ENCODE measurements around the gene HPCAL4.
A peak's percentile ranks its signal among the peaks of the same experiment; 100 is the strongest.

Gene HPCAL4

DNA sequence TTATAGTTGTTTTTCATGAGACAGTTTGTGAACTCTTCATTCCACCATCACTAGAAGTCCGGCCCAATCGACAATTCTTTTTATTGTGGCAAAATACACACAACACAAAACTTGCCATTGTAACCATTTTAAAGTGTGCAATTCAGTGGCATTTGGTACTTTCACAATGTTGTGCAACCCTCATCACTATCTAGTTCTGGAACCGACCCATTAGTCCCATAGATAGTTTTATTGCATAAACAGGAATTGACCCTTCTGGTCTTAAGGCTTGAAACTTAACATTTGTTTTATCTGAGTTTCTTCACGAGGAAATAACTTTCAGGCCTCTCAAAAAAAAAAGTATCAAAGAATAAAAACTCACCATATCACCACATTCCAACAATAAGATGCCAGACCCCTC lies 38.6 kb upstream of the HPCAL4 start:
- ChIA-PET POLR2A (no interaction called here), CTCF (no interaction called here)
- WGBS (ENCODE audit: insufficient coverage): 89% methylated on average over 2 of the region's 4 CpGs
- H3K4me3 ChIP-seq (ENCODE audit: control insufficient read depth in 1 of 7, extremely low read depth in 1 of 7, insufficient read depth in 4 of 7, low read depth in 2 of 7, low read length in 6 of 7): no peak overlapping the region
- DNase-seq: no peak
- no peaks in the 10 kb centered on the region for H3K4me1 ChIP-seq (ENCODE audit: control extremely low read depth in 1 of 4, control insufficient read depth in 4 of 4, insufficient read depth in 4 of 4, low read length in 3 of 4)
- peaks cover 0 to 5% (median 0%) of the 10 kb centered on the region in 5 experiments for H3K9me3 ChIP-seq (ENCODE audit: control extremely low read depth in 1 of 5, control insufficient read depth in 4 of 5, insufficient read depth in 2 of 5, low read depth in 1 of 5, low read length in 4 of 5)
- no peak overlapping the region for H3K27ac ChIP-seq (ENCODE audit: insufficient read depth in 1 of 2, low read depth in 1 of 2, low read length in 2 of 2, poor library complexity in 1 of 2, severe bottlenecking in 2 of 2)
- H3K27me3 ChIP-seq (replicated peaks in 2 of 5; ENCODE audit: control insufficient read depth in 4 of 5, insufficient read depth in 5 of 5, low read length in 4 of 5): peaks cover 23 to 81% (median 33%) of the 10 kb centered on the region in 5 experiments
- no peaks in the 10 kb centered on the region for H3K36me3 ChIP-seq (ENCODE audit: control insufficient read depth in 4 of 4, insufficient read depth in 4 of 4, low read length in 3 of 4)

GRCh38 chr1:39729030-39729429 lies 37.8 kb upstream of the HPCAL4 start:
- DNase-seq: no peak
- Histone ChIP-seq H3K27me3 (replicated peaks in 2 of 5; ENCODE audit: control insufficient read depth in 4 of 5, insufficient read depth in 5 of 5, low read length in 4 of 5) (peaks cover 27 to 84% (median 34%) of the 10 kb centered on the region in 5 experiments), H3K36me3 (ENCODE audit: control insufficient read depth in 4 of 4, insufficient read depth in 4 of 4, low read length in 3 of 4) (no peaks in the 10 kb centered on the region), H3K9me3 (ENCODE audit: control extremely low read depth in 1 of 5, control insufficient read depth in 4 of 5, insufficient read depth in 2 of 5, low read depth in 1 of 5, low read length in 4 of 5) (peaks cover 0 to 5% (median 0%) of the 10 kb centered on the region in 5 experiments), H3K4me1 (ENCODE audit: control extremely low read depth in 1 of 4, control insufficient read depth in 4 of 4, insufficient read depth in 4 of 4, low read length in 3 of 4) (no peaks in the 10 kb centered on the region), H3K4me3 (ENCODE audit: control insufficient read depth in 1 of 7, extremely low read depth in 1 of 7, insufficient read depth in 4 of 7, low read depth in 2 of 7, low read length in 6 of 7) (no peak overlapping the region), H3K27ac (ENCODE audit: insufficient read depth in 1 of 2, low read depth in 1 of 2, low read length in 2 of 2, poor library complexity in 1 of 2, severe bottlenecking in 2 of 2) (no peak overlapping the region)
- ChIA-PET POLR2A (no interaction called here), CTCF (no interaction called here)
- 90% methylated on average over 2 of the region's 3 CpGs for WGBS (ENCODE audit: insufficient coverage)

GRCh38 chr1:39727932-39728317 lies 36.7 kb upstream of the HPCAL4 start:
- no peaks in the 10 kb centered on the region for H3K36me3 ChIP-seq (ENCODE audit: control insufficient read depth in 4 of 4, insufficient read depth in 4 of 4, low read length in 3 of 4)
- CTCF ChIA-PET: no interaction called here
- POLR2A ChIA-PET: no interaction called here
- WGBS (ENCODE audit: insufficient coverage): 59% methylated on average over 13 of the region's 14 CpGs
- peaks cover 22 to 75% (median 32%) of the 10 kb centered on the region in 5 experiments for H3K27me3 ChIP-seq (replicated peaks in 2 of 5; ENCODE audit: control insufficient read depth in 4 of 5, insufficient read depth in 5 of 5, low read length in 4 of 5)
- H3K27ac ChIP-seq (ENCODE audit: insufficient read depth in 1 of 2, low read depth in 1 of 2, low read length in 2 of 2, poor library complexity in 1 of 2, severe bottlenecking in 2 of 2): no peak overlapping the region
- H3K9me3 ChIP-seq (ENCODE audit: control extremely low read depth in 1 of 5, control insufficient read depth in 4 of 5, insufficient read depth in 2 of 5, low read depth in 1 of 5, low read length in 4 of 5): peaks cover 0 to 5% (median 0%) of the 10 kb centered on the region in 5 experiments
- DNase-seq: no peak
- H3K4me3 ChIP-seq (ENCODE audit: control insufficient read depth in 1 of 7, extremely low read depth in 1 of 7, insufficient read depth in 4 of 7, low read depth in 2 of 7, low read length in 6 of 7): no peak overlapping the region
- H3K4me1 ChIP-seq (ENCODE audit: control extremely low read depth in 1 of 4, control insufficient read depth in 4 of 4, insufficient read depth in 4 of 4, low read length in 3 of 4): no peaks in the 10 kb centered on the region

- WGBS (ENCODE audit: insufficient coverage): 39% methylated on average over 9 of the region's 10 CpGs
- H3K4me1 ChIP-seq (ENCODE audit: control extremely low read depth in 1 of 4, control insufficient read depth in 4 of 4, insufficient read depth in 4 of 4, low read length in 3 of 4): no peaks in the 10 kb centered on the region
- no peaks in the 10 kb centered on the region for H3K36me3 ChIP-seq (ENCODE audit: control insufficient read depth in 4 of 4, insufficient read depth in 4 of 4, low read length in 3 of 4)
- H3K4me3 ChIP-seq (ENCODE audit: control insufficient read depth in 1 of 7, extremely low read depth in 1 of 7, insufficient read depth in 4 of 7, low read depth in 2 of 7, low read length in 6 of 7): no peak overlapping the region
- POLR2A ChIA-PET: no interaction called here
- H3K27ac ChIP-seq (ENCODE audit: insufficient read depth in 1 of 2, low read depth in 1 of 2, low read length in 2 of 2, poor library complexity in 1 of 2, severe bottlenecking in 2 of 2): no peak overlapping the region
- H3K27me3 ChIP-seq (replicated peaks in 2 of 5; ENCODE audit: control insufficient read depth in 4 of 5, insufficient read depth in 5 of 5, low read length in 4 of 5): peaks cover 19 to 70% (median 29%) of the 10 kb centered on the region in 5 experiments
- CTCF ChIA-PET: interaction anchor here (0.7 kb wide), 2 partner anchors 8 to 638 kb away, joined by 3 read pairs; no protein-coding TSS in a partner anchor
- peak in 2 of 3 donors; percentile 21 to 42 for DNase-seq
- H3K9me3 ChIP-seq (ENCODE audit: control extremely low read depth in 1 of 5, control insufficient read depth in 4 of 5, insufficient read depth in 2 of 5, low read depth in 1 of 5, low read length in 4 of 5): peaks cover 0 to 5% (median 0%) of the 10 kb centered on the region in 5 experiments
Observed at GRCh38 chr1:39727221-39727931, 36.1 kb upstream of the HPCAL4 start.

GRCh38 chr1:39726600-39726999 lies 35.4 kb upstream of the HPCAL4 start:
- Histone ChIP-seq H3K9me3 (ENCODE audit: control extremely low read depth in 1 of 5, control insufficient read depth in 4 of 5, insufficient read depth in 2 of 5, low read depth in 1 of 5, low read length in 4 of 5) (peaks cover 0 to 5% (median 0%) of the 10 kb centered on the region in 5 experiments), H3K27ac (ENCODE audit: insufficient read depth in 1 of 2, low read depth in 1 of 2, low read length in 2 of 2, poor library complexity in 1 of 2, severe bottlenecking in 2 of 2) (no peak overlapping the region), H3K27me3 (replicated peaks in 2 of 5; ENCODE audit: control insufficient read depth in 4 of 5, insufficient read depth in 5 of 5, low read length in 4 of 5) (peaks cover 23 to 68% (median 33%) of the 10 kb centered on the region in 5 experiments), H3K4me3 (ENCODE audit: control insufficient read depth in 1 of 7, extremely low read depth in 1 of 7, insufficient read depth in 4 of 7, low read depth in 2 of 7, low read length in 6 of 7) (no peak overlapping the region), H3K36me3 (ENCODE audit: control insufficient read depth in 4 of 4, insufficient read depth in 4 of 4, low read length in 3 of 4) (no peaks in the 10 kb centered on the region), H3K4me1 (ENCODE audit: control extremely low read depth in 1 of 4, control insufficient read depth in 4 of 4, insufficient read depth in 4 of 4, low read length in 3 of 4) (no peaks in the 10 kb centered on the region)
- no peak for DNase-seq
- no CpG with 5 or more reads among the region's 3 CpGs for WGBS (ENCODE audit: insufficient coverage)
- POLR2A ChIA-PET: no interaction called here
- CTCF ChIA-PET: interaction anchor here (0.7 kb wide), 2 partner anchors 9 to 638 kb away, joined by 3 read pairs; no protein-coding TSS in a partner anchor

- POLR2A ChIA-PET: no interaction called here
- CTCF ChIA-PET: interaction anchor here (0.8 to 1.6 kb wide), 2 partner anchors 10 to 244 kb away, joined by 3 to 4 read pairs; no protein-coding TSS in a partner anchor
- WGBS (ENCODE audit: insufficient coverage): no CpG with 5 or more reads among the region's 2 CpGs
Observed at GRCh38 chr1:39722495-39722894, 31.3 kb upstream of the HPCAL4 start.

DNA sequence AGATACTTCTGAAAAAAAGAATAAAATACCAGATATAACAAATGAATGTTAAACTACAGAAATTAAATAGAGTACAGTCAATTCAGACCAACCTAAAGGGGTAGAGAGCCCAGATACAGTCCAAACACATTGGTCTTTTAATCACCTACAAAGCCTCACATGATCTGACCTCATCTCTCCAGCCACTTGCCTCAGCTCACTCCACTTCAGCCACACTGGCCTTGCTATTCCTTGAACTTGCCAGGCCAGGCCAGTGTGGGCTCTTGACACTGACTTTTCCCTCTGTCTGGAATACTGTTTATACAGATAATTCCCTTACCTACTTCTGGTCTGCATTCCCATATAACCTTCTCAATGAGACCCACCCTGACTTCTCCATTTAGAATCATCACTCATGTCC lies 30.4 kb upstream of the HPCAL4 start:
- DNase-seq: no peak
- no peaks in the 10 kb centered on the region for H3K4me1 ChIP-seq (ENCODE audit: control extremely low read depth in 1 of 4, control insufficient read depth in 4 of 4, insufficient read depth in 4 of 4, low read length in 3 of 4)
- no peaks in the 10 kb centered on the region for H3K9me3 ChIP-seq (ENCODE audit: control extremely low read depth in 1 of 5, control insufficient read depth in 4 of 5, insufficient read depth in 2 of 5, low read depth in 1 of 5, low read length in 4 of 5)
- ChIA-PET POLR2A (no interaction called here), CTCF (interaction anchor here (1.5 to 1.9 kb wide), 3 partner anchors 9 to 104 kb away, joined by 3 to 9 read pairs (median 4); no protein-coding TSS in a partner anchor)
- H3K4me3 ChIP-seq (ENCODE audit: control insufficient read depth in 1 of 7, extremely low read depth in 1 of 7, insufficient read depth in 4 of 7, low read depth in 2 of 7, low read length in 6 of 7): no peak overlapping the region
- no peaks in the 10 kb centered on the region for H3K36me3 ChIP-seq (ENCODE audit: control insufficient read depth in 4 of 4, insufficient read depth in 4 of 4, low read length in 3 of 4)
- H3K27ac ChIP-seq (ENCODE audit: insufficient read depth in 1 of 2, low read depth in 1 of 2, low read length in 2 of 2, poor library complexity in 1 of 2, severe bottlenecking in 2 of 2): no peak overlapping the region
- H3K27me3 ChIP-seq (replicated peaks in 2 of 5; ENCODE audit: control insufficient read depth in 4 of 5, insufficient read depth in 5 of 5, low read length in 4 of 5): peaks cover 13 to 45% (median 22%) of the 10 kb centered on the region in 5 experiments

More at GRCh38 chr1:39722495-39722894, 31.3 kb upstream of the HPCAL4 start:
- no peak overlapping the region for H3K4me3 ChIP-seq (ENCODE audit: control insufficient read depth in 1 of 7, extremely low read depth in 1 of 7, insufficient read depth in 4 of 7, low read depth in 2 of 7, low read length in 6 of 7)
- no peaks in the 10 kb centered on the region for H3K9me3 ChIP-seq (ENCODE audit: control extremely low read depth in 1 of 5, control insufficient read depth in 4 of 5, insufficient read depth in 2 of 5, low read depth in 1 of 5, low read length in 4 of 5)
- H3K27ac ChIP-seq (ENCODE audit: insufficient read depth in 1 of 2, low read depth in 1 of 2, low read length in 2 of 2, poor library complexity in 1 of 2, severe bottlenecking in 2 of 2): no peak overlapping the region
- H3K36me3 ChIP-seq (ENCODE audit: control insufficient read depth in 4 of 4, insufficient read depth in 4 of 4, low read length in 3 of 4): no peaks in the 10 kb centered on the region
- DNase-seq: no peak
- H3K27me3 ChIP-seq (replicated peaks in 2 of 5; ENCODE audit: control insufficient read depth in 4 of 5, insufficient read depth in 5 of 5, low read length in 4 of 5): peaks cover 15 to 44% (median 18%) of the 10 kb centered on the region in 5 experiments
- no peaks in the 10 kb centered on the region for H3K4me1 ChIP-seq (ENCODE audit: control extremely low read depth in 1 of 4, control insufficient read depth in 4 of 4, insufficient read depth in 4 of 4, low read length in 3 of 4)
